ENCODE results near the gene MEN1.

The MEN1 gene

GRCh38 chr11:64788321-64789215, 21.8 kb downstream of the MEN1 start:
- DNase-seq = no peak

GRCh38 chr11:64787526-64788320, 22.6 kb downstream of the MEN1 start:
- peak in 24 of 51 donors; percentile 8 to 57 (median 34) for DNase-seq

GRCh38 chr11:64786308-64786707, 24.0 kb downstream of the MEN1 start:
- DNase-seq = no peak

GRCh38 chr11:64784813-64785581, 25.4 kb downstream of the MEN1 start:
- DNase-seq = no peak

- DNase-seq = peak; percentile 91 to 100 (median 99)
Observed at GRCh38 chr11:64778473-64779298, 31.7 kb downstream of the MEN1 start, which contains the start of gene SF1. SF1 (minus strand) TSS chr11:64778542; CDS start chr11:64778392, 150 bp downstream.

- no peak for DNase-seq
Observed at GRCh38 chr11:64778223-64778472, 32.2 kb downstream of the MEN1 start.

GRCh38 chr11:64777449-64778222, 32.7 kb downstream of the MEN1 start:
- DNase-seq = peak in 49 of 51 donors; percentile 20 to 87 (median 69)

- DNase-seq = no peak
Observed at GRCh38 chr11:64776875-64777274, 33.5 kb downstream of the MEN1 start.

- DNase-seq = no peak
Observed at GRCh38 chr11:64776425-64776824, 33.9 kb downstream of the MEN1 start.

- no peak for DNase-seq
Observed at GRCh38 chr11:64774144-64774543, 36.2 kb downstream of the MEN1 start.

GRCh38 chr11:64772303-64773018, 37.9 kb downstream of the MEN1 start:
- no peak for DNase-seq

- DNase-seq = no peak
Observed at GRCh38 chr11:64771861-64772260, 38.5 kb downstream of the MEN1 start.

GRCh38 chr11:64770120-64770519, 40.2 kb downstream of the MEN1 start:
- DNase-seq = no peak

- no peak for DNase-seq
Observed at GRCh38 chr11:64769283-64769682, 41.1 kb downstream of the MEN1 start.

- DNase-seq = no peak
Observed at GRCh38 chr11:64768300-64768694, 42.1 kb downstream of the MEN1 start.

- DNase-seq = peak in 13 of 51 donors; percentile 10 to 61 (median 28)
Observed at GRCh38 chr11:64767344-64768299, 42.7 kb downstream of the MEN1 start.

GRCh38 chr11:64766881-64767280, 43.5 kb downstream of the MEN1 start:
- no peak for DNase-seq

All from hypothalamus (tissue), 51 donors.